H1 (cell line): Measurements from ENCODE around the gene HTR1D. TPM values are rescaled to one million over a fixed set of nuclear protein-coding genes. Genes with fewer than 3 reads are reported as not detected.

ENCODE experiments used
- CTBP2 ChIP-seq: IDR thresholded peaks from 2 replicates; pipeline ENCODE4 v1.7.0; 2011; ENCODE audit warnings: borderline replicate concordance, mild to moderate bottlenecking, moderate library complexity, mixed read lengths, low read length; ENCODE audit not compliant: insufficient read depth, insufficient read length
- NANOG ChIP-seq: IDR thresholded peaks from 2 replicates; pipeline ENCODE4 v1.6.1; 2011; ENCODE audit warnings: low read length, low read depth, mild to moderate bottlenecking, inconsistent platforms; ENCODE audit not compliant: insufficient read depth, poor library complexity, severe bottlenecking
- SP4 ChIP-seq: IDR thresholded peaks from 2 replicates; pipeline ENCODE4 v1.6.1; 2012; ENCODE audit warnings: low read length, inconsistent platforms
- SUZ12 ChIP-seq: fragments of 200-600 bp; sonication (generic); IDR thresholded peaks from 2 replicates; pipeline ENCODE4 v1.6.1; 2012; ENCODE audit warnings: mild to moderate bottlenecking, inconsistent platforms, low read length, moderate library complexity, mixed read lengths
- TAF1 ChIP-seq: IDR thresholded peaks from 2 replicates; pipeline ENCODE4 v1.6.1; 2011; ENCODE audit warnings: mild to moderate bottlenecking, low read depth, low read length
- polyA plus RNA-seq, 7 experiments: library from polyadenylated mRNA; depleted of rRNA in 3 of 7; stranded (reverse) in 5 of 7; unstranded in 2 of 7; fragments of >200 nt in 5 of 7; fragments of 200-250 nt in 2 of 7; gene quantifications; 1 replicate in 5 of 7; 2 replicates in 1 of 7; 4 replicates in 1 of 7; pipeline versions ENCODE4 v1.2.1 to v1.2.3, GENCODE V29; 2011 to 2013; ENCODE audit warnings: missing spikeins in 2 of 7, mixed read lengths in 2 of 7
- total RNA-seq: library from RNA; stranded (reverse); fragmentation: NEBNext Ultra II Directional; extraction: Animal tissue kit (Norgen Biotek cat#: 25700); gene quantifications from 2 replicates; pipeline ENCODE4 v1.2.1, GENCODE V29; 2021

The HTR1D gene
- total and polyA plus RNA-seq, 2 of the 8 experiments (the other 6 are each of a cell fraction or from before 2014, with no cell fraction given) = 8.8 to 11.5 TPM

DNA sequence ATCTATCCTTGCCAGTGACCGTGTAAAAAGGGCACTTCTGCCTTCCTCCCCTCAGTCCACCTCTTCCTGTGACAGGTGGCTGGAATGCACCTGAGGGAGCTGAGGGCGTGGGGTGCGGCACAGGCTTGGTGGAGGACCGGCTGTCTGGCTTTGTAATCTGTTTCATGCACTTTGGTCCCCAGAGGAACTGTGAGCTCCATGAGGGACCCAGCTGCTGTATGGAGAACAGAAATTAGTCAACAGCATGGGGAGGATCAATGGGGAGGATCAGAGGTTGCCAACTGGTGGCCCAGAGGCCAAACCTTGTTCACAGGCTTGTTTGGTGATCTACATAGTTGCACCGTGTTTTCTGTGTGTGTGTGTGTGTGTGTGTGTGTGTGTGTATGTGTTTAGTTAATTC, 29.7 kb downstream of the HTR1D start (continued):
- no peak for TF ChIP-seq TAF1
- TF ChIP-seq CTBP2 = no peak
- no peak for TF ChIP-seq SUZ12
- no peak for TF ChIP-seq SP4
- no peak for TF ChIP-seq NANOG
